NCI-H1694 treated with DMSO at 0.1 percent for 48 hours (cell line): ENCODE results near the gene EML1.

Source experiments
- DNase-seq: peaks from one replicate; lab custom pipeline; 2025; lab: John Stamatoyannopoulos, UW

Gene EML1

GRCh38 chr14:99872786-99873440 is 79.7 kb downstream of the EML1 start:
- peak; percentile 35 for DNase-seq

- no peak for DNase-seq
Observed at GRCh38 chr14:99873653-99874052, 80.4 kb downstream of the EML1 start.

DNA sequence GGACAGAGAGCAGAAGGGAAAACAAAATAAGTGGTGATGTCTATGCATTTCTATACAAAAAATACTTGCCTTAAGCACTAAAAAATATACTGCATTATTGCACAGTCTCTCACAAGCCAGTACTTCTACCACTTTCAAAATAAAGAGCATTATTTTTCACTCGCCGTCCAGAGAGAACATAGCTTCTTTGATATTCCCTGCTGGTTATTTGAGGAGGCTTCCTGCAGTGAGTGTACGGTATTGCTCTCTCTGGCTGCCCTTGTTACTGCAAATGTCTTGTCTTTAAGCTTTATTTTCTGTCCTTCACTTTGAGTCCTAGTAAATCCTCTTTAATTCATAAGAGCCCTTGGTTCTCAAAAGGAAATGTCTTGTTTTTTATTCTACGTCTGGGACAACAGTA is 81.1 kb downstream of the EML1 start:
- no peak for DNase-seq

GRCh38 chr14:99875421-99875820 is 82.2 kb downstream of the EML1 start:
- DNase-seq, result no peak

DNA sequence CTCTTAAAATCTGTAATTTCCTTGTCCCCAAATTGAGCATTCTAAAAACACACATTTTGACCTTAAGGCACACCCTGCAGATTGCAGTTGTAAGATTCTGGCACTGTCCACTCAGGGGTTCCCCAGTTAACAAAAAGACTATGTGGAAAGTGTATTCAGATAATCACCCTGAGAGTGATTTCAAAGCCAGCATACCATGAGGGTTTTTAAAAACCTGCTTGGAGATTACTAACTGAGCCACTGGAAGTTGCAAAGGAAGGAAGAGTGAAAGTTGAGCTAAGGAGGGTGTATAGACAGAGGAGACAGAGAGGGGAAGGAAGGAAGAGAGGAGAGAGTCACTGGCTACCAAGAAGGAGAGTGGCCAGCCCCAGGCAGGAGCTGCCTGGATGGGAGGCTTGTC is 82.6 kb downstream of the EML1 start:
- no peak for DNase-seq

- no peak for DNase-seq
Observed at GRCh38 chr14:99876406-99876805, 83.2 kb downstream of the EML1 start.

- DNase-seq, result no peak
Observed at GRCh38 chr14:99878563-99878962, 85.3 kb downstream of the EML1 start.

DNA sequence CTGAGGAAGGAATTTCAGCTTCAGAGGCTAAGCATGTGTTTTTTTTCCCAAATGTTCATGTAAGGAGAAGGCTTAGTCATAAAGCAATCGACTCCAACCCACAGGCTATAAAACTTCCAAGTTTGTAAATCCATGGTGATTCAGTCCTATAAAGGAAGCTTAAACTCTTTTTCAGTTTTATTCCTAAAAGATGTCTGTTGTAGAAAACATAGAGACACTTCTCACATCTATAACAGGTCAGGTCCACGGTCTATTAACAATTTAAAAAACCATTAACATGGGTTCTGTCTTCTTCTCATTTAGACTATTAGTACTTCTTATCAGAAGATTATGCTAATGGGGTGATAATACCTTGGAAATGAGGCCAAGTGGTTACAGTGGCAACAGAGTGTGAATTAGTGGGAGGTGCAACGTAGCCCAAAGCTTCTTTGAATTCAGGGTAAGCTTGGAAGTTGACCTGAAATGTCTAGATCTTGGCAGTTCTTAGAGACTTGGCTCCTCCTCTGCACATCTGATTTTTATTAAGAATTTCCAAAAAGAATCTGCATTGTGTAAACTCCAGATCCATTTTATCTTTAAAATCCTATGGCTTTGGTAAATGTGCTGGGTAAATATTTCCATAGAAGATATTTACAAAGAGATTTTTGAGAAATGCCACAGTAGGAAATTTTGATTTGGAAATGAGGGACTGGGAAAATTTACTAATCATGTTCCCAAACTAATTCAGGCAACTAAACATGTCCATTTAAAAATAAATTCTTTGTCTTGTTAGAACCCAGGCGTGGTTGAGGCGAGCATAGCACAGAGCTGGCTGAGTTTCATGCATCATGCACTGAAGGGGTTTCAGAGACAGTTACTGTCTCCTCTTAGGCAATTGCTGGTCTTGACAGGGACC is 86.4 kb downstream of the EML1 start:
- no peak for DNase-seq

DNA sequence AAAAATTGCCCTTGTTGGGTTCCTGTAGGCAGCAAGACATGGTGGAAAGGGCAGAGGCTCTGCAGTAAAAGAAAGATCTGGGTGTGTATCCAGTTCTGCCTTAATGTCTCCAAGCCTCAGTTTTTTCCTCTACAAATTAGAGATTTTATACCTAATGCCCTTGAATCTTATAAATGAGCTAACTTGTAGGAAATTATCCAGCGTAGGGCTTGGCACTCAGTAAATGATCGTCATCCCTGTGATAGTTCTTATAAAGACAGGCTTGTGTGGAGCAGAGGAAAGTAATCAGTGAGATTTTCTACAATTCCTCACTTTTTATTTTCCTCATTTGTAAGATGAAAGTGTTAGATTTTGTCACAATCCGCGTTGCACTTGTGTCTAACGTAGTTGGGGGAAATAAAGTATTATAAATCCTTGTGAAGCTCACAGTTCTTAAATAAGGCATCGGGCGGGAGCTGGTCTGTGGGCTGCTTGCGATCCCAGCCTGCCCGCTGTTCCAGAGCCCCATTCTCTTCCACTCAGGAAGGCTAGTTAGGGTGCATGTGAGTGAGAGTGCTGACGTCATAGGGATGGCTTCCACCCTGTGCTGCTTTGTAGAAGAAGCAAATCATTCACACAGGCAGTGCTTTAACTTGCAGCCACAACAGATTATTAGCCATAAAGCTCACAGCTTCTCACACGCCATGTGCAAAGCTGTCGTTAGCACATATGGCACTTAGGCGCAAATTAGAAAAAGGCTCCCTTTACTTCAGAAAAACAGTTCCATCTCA is 87.6 kb downstream of the EML1 start:
- no peak for DNase-seq

DNA sequence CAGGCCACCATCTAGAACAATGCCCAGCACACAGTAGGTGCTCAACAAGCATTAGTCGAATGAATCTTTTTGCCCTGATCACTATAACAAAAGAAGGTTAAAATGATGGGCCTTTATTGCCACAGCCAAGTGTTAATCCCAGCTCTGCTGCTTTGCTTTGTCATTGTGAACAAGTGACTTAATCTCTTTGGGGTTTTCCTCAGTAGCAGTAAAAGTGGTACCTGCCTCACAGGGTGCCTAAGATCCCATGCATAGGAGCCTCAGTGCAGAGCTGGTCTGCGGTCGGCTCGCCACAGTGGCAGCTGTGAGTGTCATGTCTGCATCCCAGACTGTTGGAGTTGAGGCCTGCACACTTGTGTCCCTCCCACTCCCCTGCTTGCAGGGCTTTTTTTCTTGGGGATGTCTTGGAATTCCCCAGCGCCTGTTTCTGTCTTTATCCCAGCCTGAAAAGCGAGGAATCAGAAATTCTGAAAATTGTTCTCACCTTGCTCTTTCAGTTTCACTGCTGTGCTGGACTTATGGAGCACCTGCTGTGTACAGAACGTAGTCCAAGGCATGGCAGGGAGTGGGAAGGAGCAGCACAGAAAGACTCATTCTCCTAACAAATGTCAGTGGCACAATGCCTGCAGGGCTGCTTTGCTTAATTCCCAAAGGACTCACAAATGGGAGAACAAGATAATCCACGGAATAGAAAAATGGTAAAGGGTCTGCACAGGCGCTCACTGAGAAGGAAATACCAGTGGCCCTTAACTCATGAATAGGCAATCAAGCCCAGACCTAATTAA is 90.8 kb downstream of the EML1 start:
- no peak for DNase-seq

- DNase-seq, result peak; percentile 89
Observed at GRCh38 chr14:99884834-99885648, 91.8 kb downstream of the EML1 start.

- no peak for DNase-seq
Observed at GRCh38 chr14:99885649-99885958, 92.4 kb downstream of the EML1 start.

- no peak for DNase-seq
Observed at GRCh38 chr14:99887407-99887806, 94.2 kb downstream of the EML1 start.

- no peak for DNase-seq
Observed at GRCh38 chr14:99888149-99888548, 94.9 kb downstream of the EML1 start.

GRCh38 chr14:99889268-99889667 is 96.1 kb downstream of the EML1 start:
- no peak for DNase-seq

- no peak for DNase-seq
Observed at GRCh38 chr14:99891266-99891665, 98.1 kb downstream of the EML1 start.

DNA sequence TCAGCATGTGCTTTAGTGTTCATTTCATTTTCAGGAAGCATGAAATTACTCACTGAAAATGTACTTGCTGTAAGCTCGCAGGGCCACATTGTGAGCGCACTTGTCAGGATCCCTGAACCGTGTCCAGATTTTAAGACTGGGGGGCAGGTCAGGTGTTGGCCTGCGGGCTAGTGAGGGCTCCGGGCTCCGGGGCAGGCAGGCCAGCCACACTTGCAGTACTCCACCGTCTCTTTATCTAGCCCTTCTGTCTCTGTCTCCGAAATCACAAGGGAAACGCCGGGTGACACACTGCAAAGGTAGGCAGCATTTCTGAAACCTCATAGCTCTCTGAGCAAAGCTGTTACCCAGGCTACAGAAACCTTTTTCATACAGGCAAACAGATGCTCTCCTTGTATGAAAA is 98.7 kb downstream of the EML1 start:
- DNase-seq, result no peak

DNA sequence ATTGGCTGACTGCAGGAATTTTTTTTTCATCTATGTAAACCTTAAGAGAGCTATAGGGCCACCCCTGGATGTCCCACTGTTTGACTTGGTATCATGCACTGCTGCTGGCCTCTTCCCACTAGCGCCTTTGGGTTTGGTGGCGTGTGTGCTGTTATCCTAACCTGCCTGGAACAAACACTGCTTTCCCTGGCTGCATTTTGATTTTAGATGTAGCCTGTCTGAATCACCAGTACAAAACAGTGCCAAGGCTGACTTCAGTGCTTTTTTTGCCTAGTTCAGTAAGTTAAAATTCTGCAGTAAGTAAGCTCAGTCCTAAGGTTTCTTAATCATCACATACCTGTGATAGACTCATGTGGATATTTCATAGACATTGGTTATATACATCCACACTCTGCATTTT is 99.2 kb downstream of the EML1 start:
- DNase-seq, result no peak

GRCh38 chr14:99896361-99896760 is 103.1 kb downstream of the EML1 start:
- DNase-seq, result no peak

DNA sequence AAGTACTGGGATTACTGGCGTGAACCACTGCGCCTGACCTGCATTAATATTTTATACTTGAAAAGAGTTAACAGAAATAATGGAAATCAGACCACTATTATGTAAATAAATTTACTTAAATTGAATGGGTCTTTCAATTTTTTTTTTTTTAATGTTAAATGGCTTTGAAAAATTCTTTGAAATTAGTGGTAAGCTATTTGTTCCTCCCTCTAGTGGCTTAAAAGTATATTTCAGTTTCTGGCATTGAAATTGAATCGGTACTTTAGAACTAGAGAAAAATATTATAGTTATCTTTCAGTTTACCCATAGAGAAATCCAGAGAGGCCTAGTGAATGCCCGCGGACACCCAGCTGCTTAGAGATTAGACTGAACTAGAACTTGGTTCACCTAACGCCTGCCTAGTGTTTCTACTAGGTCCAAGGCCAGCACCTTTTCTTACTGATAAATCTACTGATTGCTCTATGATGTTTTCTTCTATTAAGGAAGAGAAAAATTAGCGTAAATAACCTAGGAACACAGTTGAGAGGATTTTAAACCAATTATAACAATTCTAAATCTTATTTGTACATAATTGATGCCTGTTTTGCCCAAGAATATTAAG is 106.5 kb downstream of the EML1 start:
- peak; percentile 71 for DNase-seq

DNA sequence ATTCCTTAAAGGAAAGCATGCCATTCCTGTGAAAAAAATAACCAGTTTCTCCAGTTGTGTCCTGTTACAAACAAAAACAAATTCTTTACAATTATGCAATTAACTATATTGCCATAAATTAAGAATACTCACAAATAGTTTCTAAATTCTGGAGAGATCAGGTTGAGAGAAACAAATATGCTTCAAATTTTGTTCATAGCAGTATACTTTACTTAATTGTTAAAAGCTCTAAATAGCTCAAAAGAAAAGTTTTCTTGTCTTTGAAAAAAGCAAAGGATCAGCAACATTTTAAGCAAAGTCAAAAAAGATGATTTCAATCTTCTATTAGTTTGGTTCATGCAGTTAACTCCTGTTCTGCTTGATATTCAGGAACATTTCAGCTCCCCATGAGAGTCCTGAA is 109.7 kb downstream of the EML1 start:
- no peak for DNase-seq
